Measurements from ENCODE around the gene CSK. TPM values are rescaled to one million over a fixed set of nuclear protein-coding genes. Genes with fewer than 3 reads are reported as not detected.

Gene CSK
- total and polyA plus RNA-seq, 4 donors, result 6.9 to 41.7 (median 24.1) TPM

DNA sequence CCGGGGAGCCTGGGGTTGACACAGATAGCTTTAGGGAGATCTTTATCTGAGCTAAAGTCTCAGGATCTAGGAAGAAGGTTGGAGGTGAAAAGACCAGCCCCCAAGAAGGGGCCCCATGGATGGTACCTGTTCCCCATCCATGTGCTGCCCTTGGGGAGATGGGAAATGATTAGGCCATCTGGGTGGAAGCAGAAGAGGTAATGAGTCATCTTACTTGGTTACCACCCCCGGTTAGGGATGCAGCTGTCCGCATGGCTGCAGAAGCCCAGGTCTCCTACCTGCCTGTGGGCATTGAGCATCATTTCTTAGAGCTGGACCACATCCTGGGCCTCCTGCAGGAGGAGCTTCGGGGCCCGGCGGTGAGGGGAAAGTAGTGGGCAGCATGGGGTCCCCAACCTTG, 41.4 kb downstream of the CSK start:
- H3K4me3 ChIP-seq (ENCODE audit: low read depth in 1 of 3, low read length in 3 of 3), result no peak overlapping the region
- 75% methylated on average over 6 of the region's 6 CpGs for WGBS
- DNase-seq (ENCODE audit: low spot score), result no peak
- no peaks in the 10 kb centered on the region for H3K36me3 ChIP-seq (ENCODE audit: control insufficient read depth in 4 of 4, insufficient read depth in 3 of 4, low read depth in 1 of 4, low read length in 3 of 4)
- no peaks in the 10 kb centered on the region for H3K9me3 ChIP-seq (ENCODE audit: control insufficient read depth in 4 of 4, low read length in 3 of 4)
- no peak for TF ChIP-seq NR2F2 (IDR thresholded peaks at IDR 0.05)
- TF ChIP-seq YY1 (IDR thresholded peaks at IDR 0.05), result no peak
- no peak for TF ChIP-seq FOXA2 (IDR thresholded peaks at IDR 0.05)
- TF ChIP-seq HNF4A (conservative IDR thresholded peaks at IDR 0.05), result no peak
- no peak for TF ChIP-seq FOXA1 (IDR thresholded peaks at IDR 0.05)
- no peak for TF ChIP-seq RXRA (IDR thresholded peaks at IDR 0.05)
- TF ChIP-seq, protein P1, sequence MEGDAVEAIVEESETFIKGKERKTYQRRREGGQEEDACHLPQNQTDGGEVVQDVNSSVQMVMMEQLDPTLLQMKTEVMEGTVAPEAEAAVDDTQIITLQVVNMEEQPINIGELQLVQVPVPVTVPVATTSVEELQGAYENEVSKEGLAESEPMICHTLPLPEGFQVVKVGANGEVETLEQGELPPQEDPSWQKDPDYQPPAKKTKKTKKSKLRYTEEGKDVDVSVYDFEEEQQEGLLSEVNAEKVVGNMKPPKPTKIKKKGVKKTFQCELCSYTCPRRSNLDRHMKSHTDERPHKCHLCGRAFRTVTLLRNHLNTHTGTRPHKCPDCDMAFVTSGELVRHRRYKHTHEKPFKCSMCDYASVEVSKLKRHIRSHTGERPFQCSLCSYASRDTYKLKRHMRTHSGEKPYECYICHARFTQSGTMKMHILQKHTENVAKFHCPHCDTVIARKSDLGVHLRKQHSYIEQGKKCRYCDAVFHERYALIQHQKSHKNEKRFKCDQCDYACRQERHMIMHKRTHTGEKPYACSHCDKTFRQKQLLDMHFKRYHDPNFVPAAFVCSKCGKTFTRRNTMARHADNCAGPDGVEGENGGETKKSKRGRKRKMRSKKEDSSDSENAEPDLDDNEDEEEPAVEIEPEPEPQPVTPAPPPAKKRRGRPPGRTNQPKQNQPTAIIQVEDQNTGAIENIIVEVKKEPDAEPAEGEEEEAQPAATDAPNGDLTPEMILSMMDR (IDR thresholded peaks at IDR 0.05; ENCODE audit: low read depth, low read length, missing input control), result no peak
- TF ChIP-seq RAD21 (IDR thresholded peaks at IDR 0.05), result no peak
- TF ChIP-seq HNF4G (IDR thresholded peaks at IDR 0.05), result no peak
- TF ChIP-seq EGR1 (IDR thresholded peaks at IDR 0.05; ENCODE audit: low read depth in 2 of 2), result no peak
- no peak for TF ChIP-seq GABPA (IDR thresholded peaks at IDR 0.05 in 1 of 2, conservative IDR thresholded peaks at IDR 0.05 in 1 of 2)
- TF ChIP-seq, protein P2, sequence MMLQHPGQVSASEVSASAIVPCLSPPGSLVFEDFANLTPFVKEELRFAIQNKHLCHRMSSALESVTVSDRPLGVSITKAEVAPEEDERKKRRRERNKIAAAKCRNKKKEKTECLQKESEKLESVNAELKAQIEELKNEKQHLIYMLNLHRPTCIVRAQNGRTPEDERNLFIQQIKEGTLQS (IDR thresholded peaks at IDR 0.05), result no peak
- TF ChIP-seq, protein P3, sequence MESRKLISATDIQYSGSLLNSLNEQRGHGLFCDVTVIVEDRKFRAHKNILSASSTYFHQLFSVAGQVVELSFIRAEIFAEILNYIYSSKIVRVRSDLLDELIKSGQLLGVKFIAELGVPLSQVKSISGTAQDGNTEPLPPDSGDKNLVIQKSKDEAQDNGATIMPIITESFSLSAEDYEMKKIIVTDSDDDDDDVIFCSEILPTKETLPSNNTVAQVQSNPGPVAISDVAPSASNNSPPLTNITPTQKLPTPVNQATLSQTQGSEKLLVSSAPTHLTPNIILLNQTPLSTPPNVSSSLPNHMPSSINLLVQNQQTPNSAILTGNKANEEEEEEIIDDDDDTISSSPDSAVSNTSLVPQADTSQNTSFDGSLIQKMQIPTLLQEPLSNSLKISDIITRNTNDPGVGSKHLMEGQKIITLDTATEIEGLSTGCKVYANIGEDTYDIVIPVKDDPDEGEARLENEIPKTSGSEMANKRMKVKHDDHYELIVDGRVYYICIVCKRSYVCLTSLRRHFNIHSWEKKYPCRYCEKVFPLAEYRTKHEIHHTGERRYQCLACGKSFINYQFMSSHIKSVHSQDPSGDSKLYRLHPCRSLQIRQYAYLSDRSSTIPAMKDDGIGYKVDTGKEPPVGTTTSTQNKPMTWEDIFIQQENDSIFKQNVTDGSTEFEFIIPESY (IDR thresholded peaks at IDR 0.05), result no peak
- TF ChIP-seq JUND (IDR thresholded peaks at IDR 0.05), result no peak
- H3K27me3 ChIP-seq (ENCODE audit: control insufficient read depth in 4 of 4, insufficient read depth in 4 of 4, low read length in 3 of 4), result peaks cover 0 to 3% (median under 1%) of the 10 kb centered on the region in 4 donors
- H3K27ac ChIP-seq (ENCODE audit: low read depth in 1 of 2, low read length in 2 of 2), result no peak overlapping the region
- H3K4me1 ChIP-seq (ENCODE audit: control insufficient read depth in 4 of 4, insufficient read depth in 4 of 4, low read length in 3 of 4), result peaks cover 0 to 1% (median 0%) of the 10 kb centered on the region in 4 donors
- H3K9ac ChIP-seq (ENCODE audit: low read depth in 1 of 2, low read length in 2 of 2), result no peak overlapping the region

GRCh38 chr15:74824976-74825375, 43.1 kb downstream of the CSK start:
- peaks cover 0 to 3% (median 1%) of the 10 kb centered on the region in 4 donors for H3K27me3 ChIP-seq (ENCODE audit: control insufficient read depth in 4 of 4, insufficient read depth in 4 of 4, low read length in 3 of 4)
- no peak overlapping the region for H3K27ac ChIP-seq (ENCODE audit: low read depth in 1 of 2, low read length in 2 of 2)
- TF ChIP-seq, protein P3 (IDR thresholded peaks at IDR 0.05), result no peak
- TF ChIP-seq, protein P4, sequence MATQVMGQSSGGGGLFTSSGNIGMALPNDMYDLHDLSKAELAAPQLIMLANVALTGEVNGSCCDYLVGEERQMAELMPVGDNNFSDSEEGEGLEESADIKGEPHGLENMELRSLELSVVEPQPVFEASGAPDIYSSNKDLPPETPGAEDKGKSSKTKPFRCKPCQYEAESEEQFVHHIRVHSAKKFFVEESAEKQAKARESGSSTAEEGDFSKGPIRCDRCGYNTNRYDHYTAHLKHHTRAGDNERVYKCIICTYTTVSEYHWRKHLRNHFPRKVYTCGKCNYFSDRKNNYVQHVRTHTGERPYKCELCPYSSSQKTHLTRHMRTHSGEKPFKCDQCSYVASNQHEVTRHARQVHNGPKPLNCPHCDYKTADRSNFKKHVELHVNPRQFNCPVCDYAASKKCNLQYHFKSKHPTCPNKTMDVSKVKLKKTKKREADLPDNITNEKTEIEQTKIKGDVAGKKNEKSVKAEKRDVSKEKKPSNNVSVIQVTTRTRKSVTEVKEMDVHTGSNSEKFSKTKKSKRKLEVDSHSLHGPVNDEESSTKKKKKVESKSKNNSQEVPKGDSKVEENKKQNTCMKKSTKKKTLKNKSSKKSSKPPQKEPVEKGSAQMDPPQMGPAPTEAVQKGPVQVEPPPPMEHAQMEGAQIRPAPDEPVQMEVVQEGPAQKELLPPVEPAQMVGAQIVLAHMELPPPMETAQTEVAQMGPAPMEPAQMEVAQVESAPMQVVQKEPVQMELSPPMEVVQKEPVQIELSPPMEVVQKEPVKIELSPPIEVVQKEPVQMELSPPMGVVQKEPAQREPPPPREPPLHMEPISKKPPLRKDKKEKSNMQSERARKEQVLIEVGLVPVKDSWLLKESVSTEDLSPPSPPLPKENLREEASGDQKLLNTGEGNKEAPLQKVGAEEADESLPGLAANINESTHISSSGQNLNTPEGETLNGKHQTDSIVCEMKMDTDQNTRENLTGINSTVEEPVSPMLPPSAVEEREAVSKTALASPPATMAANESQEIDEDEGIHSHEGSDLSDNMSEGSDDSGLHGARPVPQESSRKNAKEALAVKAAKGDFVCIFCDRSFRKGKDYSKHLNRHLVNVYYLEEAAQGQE (IDR thresholded peaks at IDR 0.05), result no peak
- TF ChIP-seq GABPA (IDR thresholded peaks at IDR 0.05 in 1 of 2, conservative IDR thresholded peaks at IDR 0.05 in 1 of 2), result no peak
- no peak for TF ChIP-seq JUND (IDR thresholded peaks at IDR 0.05)
- TF ChIP-seq SP1 (IDR thresholded peaks at IDR 0.05), result no peak
- TF ChIP-seq, protein P1 (IDR thresholded peaks at IDR 0.05; ENCODE audit: low read depth, low read length, missing input control), result no peak
- no peak for TF ChIP-seq HNF4A (conservative IDR thresholded peaks at IDR 0.05)
- TF ChIP-seq, protein P2 (IDR thresholded peaks at IDR 0.05), result no peak
- TF ChIP-seq EGR1 (IDR thresholded peaks at IDR 0.05; ENCODE audit: low read depth in 2 of 2), result no peak
- TF ChIP-seq YY1 (IDR thresholded peaks at IDR 0.05), result no peak
- no peak for TF ChIP-seq FOXA1 (IDR thresholded peaks at IDR 0.05)
- TF ChIP-seq NR2F2 (IDR thresholded peaks at IDR 0.05), result no peak
- no peak for TF ChIP-seq FOXA2 (IDR thresholded peaks at IDR 0.05)
- TF ChIP-seq HNF4G (IDR thresholded peaks at IDR 0.05), result no peak
- no peak for TF ChIP-seq RXRA (IDR thresholded peaks at IDR 0.05)
- TF ChIP-seq RAD21 (IDR thresholded peaks at IDR 0.05), result no peak
- TF ChIP-seq MAX (IDR thresholded peaks at IDR 0.05), result no peak
- TF ChIP-seq TAF1 (conservative IDR thresholded peaks at IDR 0.05), result no peak
- no peaks in the 10 kb centered on the region for H3K9me3 ChIP-seq (ENCODE audit: control insufficient read depth in 4 of 4, low read length in 3 of 4)
- H3K36me3 ChIP-seq (ENCODE audit: control insufficient read depth in 4 of 4, insufficient read depth in 3 of 4, low read depth in 1 of 4, low read length in 3 of 4), result no peaks in the 10 kb centered on the region
- 78% methylated on average over 7 of the region's 7 CpGs for WGBS
- H3K4me3 ChIP-seq (ENCODE audit: low read depth in 1 of 3, low read length in 3 of 3), result no peak overlapping the region
- no peak overlapping the region for H3K9ac ChIP-seq (ENCODE audit: low read depth in 1 of 2, low read length in 2 of 2)
- DNase-seq (ENCODE audit: low spot score), result no peak
- H3K4me1 ChIP-seq (ENCODE audit: control insufficient read depth in 4 of 4, insufficient read depth in 4 of 4, low read length in 3 of 4), result peaks cover 0 to 1% (median 0%) of the 10 kb centered on the region in 4 donors
